LNCAP (cell line): ENCODE measurements around the gene UBE3B.

Source experiments
- CTCF ChIP-seq: fragments of 450-650 bp; IDR thresholded peaks from 2 replicates; pipeline ENCODE4 v1.5.1; 2017; ENCODE audit warnings: mild to moderate bottlenecking

Gene UBE3B

DNA sequence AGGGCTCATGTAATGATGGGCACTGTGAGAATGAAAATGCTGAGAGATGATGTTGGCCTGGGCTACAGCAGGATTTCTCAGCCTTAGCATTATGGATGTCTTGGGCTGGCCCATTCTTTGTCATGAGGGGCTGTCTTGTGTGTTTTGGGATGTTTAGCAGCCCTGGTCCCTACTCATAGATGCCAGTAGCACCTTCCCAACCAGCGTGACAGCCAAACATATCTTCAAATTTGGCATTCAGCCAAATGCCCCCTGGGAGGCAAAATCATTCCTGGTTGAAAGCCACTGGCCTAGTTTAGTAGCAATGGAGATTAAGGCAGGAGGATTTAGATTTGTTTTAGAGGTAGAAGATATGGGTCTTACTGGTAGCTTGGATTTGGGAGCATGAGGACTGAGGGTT lies 26.6 kb downstream of the UBE3B start:
- no peak for TF ChIP-seq CTCF

DNA sequence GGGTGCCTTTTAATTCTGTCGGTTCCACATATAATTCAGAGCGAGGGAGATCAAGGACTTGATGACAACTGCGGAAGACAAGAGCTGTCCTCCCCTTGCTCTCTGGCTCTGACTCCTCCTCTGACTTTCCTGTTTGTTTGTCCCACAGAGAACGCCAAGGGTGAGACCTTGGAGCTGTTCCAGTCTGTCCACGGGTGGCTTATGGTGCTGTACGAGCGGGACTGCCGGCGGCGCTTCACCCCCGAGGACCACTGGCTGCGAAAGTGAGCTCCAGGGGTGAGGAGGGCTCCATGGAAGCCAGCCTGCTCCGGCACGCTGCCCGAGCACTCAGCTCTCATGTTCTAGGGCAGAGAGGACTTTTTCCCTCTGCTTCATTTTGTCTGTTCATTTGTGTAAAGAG lies 32.8 kb downstream of the UBE3B start:
- TF ChIP-seq CTCF, result no peak

DNA sequence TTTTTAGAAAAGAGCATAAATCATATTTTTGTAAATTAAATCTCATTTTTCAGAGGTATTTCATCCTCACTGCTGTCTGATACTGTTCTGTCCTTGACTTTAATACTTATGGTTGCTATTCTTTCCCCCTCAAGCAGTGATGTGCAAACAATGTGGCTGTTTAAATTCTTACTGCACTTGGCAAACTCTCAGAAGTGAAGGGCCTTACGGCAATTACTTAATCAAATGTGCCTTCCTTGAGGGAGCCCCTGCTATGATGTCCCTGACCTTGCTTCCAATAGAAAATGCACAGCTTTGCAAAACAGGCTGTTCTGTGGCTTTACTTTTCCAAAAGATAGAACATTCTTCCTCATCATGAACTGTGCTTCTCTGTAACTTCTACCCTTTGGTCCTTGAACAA lies 35.2 kb downstream of the UBE3B start:
- TF ChIP-seq CTCF, result no peak

DNA sequence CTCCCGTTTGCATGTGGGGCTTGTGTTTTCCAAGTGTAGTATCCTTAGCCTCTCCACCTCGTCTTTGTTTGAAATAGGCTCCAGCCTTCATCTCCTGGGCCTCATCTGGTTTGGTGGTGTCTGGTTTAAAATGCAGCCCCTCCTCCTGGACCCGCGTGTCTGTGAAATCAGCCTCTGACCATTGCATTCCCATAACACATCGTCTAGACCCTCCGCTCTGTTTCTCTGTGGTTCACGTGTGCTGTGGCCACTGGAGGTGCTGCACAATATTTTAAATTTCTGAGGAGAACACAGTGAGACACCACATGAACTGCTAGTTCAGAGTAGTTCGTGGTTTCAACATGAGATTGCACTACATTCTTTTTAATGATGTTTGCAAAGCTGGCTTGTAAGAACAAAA lies 35.6 kb downstream of the UBE3B start:
- no peak for TF ChIP-seq CTCF

DNA sequence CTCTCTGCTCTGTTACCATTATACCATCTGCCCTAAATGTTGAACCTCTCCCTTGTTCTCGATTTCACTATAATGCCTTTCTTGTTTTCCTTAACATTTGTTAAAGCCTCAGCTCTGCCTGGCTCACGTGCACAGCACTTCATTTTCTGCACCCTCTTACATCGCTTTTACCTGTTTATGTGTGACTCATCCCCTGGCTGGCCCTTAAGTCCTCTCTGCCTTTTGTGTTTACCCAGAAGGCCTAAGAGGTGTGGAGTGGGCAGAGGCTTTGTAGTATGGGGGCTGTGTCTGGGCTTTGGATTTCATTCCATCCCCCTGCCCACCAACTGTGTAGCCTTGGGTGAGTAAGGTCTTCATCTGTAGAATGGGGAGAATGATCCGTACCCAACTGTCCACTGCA lies 36.5 kb downstream of the UBE3B start:
- no peak for TF ChIP-seq CTCF

GRCh38 chr12:109517619-109518018 lies 40.2 kb downstream of the UBE3B start:
- no peak for TF ChIP-seq CTCF

GRCh38 chr12:109518820-109519665 lies 41.6 kb downstream of the UBE3B start:
- TF ChIP-seq CTCF, result peak; percentile 90

GRCh38 chr12:109519787-109520186 lies 42.4 kb downstream of the UBE3B start:
- TF ChIP-seq CTCF, result no peak
